NCI-H345 treated with DMSO at 0.1 percent for 48 hours (cell line): ENCODE measurements around the gene STRIP1.
"Not testable (repeated sequence)": the region's sequence is repeated elsewhere in the genome, so short reads cannot be mapped to it uniquely, and the experiment has no call there.

ENCODE experiments used
- DNase-seq: peaks from one replicate; lab custom pipeline; 2025; ENCODE audit not compliant: unreplicated experiment; lab: John Stamatoyannopoulos, UW

STRIP1 gene

GRCh38 chr1:110008971-110009565 lies 25.4 kb upstream of the STRIP1 start:
- DNase-seq, result no peak

DNA sequence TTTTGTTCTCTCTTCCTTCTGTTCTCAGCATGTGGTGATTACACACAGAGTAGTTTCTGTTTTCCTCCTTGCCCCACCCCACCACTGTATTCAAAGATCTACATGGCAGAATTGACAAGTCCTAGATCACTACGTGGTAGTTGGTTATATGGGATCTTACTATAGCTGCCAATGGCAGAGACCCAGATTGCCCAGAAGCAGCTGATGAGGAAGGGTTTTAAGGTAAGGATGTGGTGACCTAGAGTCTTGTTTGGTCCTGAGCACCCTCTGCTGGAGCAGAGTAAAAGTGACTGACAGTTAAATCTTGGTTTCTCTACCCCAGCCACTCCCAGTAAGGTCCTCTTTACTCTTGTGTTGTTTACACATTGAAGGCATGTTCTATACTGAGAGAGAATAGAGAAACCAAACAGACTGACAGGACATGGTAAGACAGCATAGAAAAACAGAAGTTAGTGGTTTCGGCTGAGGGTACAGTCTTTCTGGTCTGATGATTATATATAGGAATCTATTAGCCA lies 22.8 kb upstream of the STRIP1 start:
- peak; percentile 7 for DNase-seq

GRCh38 chr1:110012100-110012780 lies 22.2 kb upstream of the STRIP1 start:
- DNase-seq, result no peak

DNA sequence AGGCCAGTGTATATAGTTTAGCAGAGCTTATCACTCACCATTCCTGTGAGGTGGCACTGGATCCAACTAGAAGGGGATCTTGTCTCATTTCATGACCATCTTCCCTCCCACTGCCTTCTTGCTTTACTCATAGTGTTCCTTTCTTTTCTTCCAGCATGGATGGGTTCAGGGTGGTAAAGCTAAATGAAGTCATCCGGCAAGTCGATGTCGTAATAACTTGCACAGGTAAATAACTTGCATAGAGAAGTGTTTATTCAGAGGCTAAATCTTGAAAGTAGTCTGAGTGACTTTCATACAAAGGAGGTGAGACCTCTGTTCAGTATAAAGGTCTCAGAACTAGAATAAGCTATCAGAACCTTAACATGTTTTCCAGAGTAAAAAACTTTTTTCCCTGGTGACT lies 16.6 kb upstream of the STRIP1 start:
- DNase-seq, result no peak

- no peak for DNase-seq
These were observed 16.0 kb upstream of the STRIP1 start for GRCh38 chr1:110018396-110018795.

- DNase-seq, result no peak
These were observed 14.7 kb upstream of the STRIP1 start for GRCh38 chr1:110019770-110020169.

- DNase-seq, result no peak
These were observed 13.1 kb upstream of the STRIP1 start for GRCh38 chr1:110021285-110021684.

DNA sequence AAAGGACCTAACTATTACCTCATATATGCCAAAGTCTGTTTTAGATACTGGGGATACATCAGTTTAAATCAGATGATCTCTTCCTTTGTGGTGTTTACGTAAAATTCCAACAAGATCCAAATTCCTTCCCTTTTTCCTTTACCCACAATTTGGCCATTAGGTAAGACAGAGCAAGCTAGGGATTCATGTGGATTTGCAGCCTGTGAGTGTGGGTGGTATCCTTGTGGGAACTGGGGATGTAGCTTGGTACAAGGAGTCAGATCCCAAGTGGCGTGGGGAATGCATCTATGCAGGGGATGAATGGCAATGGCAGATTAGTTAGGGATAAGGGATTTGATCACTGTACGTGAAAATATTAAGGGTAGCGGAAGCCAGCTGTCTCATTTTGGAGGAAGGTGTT lies 9.8 kb upstream of the STRIP1 start:
- no peak for DNase-seq

GRCh38 chr1:110030687-110031086 lies 3.7 kb upstream of the STRIP1 start:
- not testable (repeated sequence) for DNase-seq

GRCh38 chr1:110032327-110032726 lies 2.1 kb upstream of the STRIP1 start:
- no peak for DNase-seq

GRCh38 chr1:110033421-110033820 lies 1.0 kb upstream of the STRIP1 start:
- no peak for DNase-seq

DNA sequence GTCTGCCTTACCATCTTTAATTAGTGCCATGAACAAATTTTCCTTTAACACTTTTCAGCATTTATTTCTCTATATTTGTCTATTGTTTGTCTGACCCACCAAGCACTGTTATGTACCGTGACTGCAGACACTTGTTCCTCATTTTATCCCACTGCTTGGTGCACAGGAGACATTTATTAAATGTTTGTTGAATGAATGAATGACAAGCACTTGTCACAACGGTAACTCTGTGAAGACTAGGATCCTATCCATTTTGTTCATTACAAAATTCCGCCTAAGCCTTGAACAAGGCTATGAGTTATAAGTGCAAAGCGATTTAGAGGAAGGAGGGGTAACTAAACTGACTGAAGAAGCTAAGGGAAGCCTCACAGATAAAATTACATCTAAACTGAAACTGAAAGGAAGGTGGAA lies 379 bp upstream of the STRIP1 start:
- no peak for DNase-seq

- no peak for DNase-seq
These were observed 870 bp downstream of the STRIP1 start for GRCh38 chr1:110035236-110035752.

DNA sequence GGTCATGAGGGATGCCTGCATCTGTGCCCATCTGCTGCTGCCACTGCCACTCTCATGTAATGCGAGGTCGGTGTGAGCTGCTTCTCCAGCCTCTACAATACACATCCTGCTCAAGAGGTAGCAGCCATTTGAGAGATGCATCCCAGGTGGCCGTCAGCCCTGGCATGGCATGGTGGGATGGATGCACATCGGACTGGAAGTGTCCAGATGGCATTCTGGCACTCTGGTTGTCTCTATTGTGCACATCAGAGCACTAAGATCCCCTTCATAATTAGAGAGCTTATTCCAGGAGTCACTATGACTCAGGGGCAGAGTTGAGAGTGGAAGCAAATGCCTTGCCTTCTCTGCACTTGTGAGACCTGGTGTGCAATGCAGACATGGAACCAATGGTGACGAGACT lies 3.8 kb downstream of the STRIP1 start:
- no peak for DNase-seq

DNA sequence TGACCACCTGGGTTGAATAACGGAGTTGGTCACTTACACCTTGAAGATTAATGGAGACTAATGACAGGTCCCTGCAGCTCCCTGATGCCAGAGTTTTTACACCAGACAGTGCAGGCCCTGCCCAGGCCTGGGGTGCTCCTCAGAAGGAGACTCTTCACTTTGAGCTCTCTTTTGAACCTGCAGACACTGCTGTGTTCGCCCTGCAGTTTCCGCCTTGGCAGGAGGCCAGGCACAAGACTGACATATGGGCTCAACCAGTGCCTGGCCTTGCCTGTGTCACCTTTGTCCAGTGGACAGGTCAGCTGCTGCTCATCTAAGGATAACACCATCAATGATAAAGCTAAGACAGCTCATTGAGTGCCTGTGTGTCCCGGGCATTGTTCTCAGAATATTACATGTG lies 5.2 kb downstream of the STRIP1 start:
- no peak for DNase-seq

DNA sequence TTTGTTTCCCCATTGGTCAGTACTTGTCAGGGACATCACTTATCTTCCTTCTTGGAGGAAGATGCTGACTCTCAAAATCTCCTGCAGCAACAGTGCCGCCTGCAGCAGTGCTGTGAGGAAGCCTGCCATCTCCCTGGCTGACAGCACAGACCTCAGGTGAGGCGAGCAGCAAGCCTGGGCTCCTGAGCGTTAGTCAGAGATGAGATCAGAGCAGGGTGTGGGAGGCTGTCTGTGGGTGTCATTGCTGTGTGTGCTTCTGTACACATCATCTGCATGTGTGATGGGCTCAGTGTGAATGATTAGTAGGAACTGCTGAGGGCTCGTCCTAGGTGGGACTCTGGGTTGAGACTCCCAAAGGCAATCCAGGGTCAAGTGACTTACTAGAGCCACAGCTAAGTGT lies 6.1 kb downstream of the STRIP1 start:
- no peak for DNase-seq

GRCh38 chr1:110043016-110043415 lies 8.6 kb downstream of the STRIP1 start:
- DNase-seq, result no peak

DNA sequence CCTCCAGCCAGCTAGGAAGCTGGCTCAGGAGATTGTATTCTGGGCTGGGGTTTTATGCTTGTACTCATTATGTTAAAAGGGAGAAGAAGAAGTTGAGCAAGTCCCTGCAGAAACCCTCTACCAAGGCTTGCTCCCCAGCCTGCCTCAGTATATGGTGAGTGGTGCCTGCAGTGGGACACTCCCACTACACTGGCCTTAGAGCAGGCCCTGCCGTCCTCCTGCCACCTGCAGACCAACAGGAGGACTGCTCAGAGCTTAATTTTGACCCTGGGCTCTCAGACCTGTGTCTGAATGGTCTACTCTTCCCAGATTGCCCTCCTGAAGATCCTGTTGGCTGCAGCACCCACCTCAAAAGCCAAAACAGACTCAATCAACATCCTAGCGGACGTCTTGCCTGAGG lies 13.0 kb downstream of the STRIP1 start:
- DNase-seq, result no peak

DNA sequence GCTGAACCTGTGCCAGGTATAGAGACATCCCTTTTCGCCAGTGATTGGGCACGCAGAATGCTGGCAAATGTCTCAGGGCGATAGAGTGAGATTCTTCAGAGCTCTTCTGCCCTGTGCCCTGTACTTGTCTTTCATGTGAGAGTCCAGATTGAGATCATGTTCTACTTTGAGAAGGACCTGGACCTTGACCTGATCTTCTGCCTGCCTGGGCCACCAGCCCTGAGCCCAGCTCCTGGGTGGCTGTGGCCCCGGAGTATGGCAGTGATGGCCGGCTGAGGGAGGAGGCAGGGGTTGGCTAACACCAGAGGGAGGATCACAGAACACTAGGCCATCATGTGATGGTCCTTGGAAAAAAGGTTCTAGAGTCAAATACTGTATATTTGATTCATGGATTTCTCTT lies 13.8 kb downstream of the STRIP1 start:
- no peak for DNase-seq

GRCh38 chr1:110048923-110049601 lies 14.6 kb downstream of the STRIP1 start:
- DNase-seq, result no peak

DNA sequence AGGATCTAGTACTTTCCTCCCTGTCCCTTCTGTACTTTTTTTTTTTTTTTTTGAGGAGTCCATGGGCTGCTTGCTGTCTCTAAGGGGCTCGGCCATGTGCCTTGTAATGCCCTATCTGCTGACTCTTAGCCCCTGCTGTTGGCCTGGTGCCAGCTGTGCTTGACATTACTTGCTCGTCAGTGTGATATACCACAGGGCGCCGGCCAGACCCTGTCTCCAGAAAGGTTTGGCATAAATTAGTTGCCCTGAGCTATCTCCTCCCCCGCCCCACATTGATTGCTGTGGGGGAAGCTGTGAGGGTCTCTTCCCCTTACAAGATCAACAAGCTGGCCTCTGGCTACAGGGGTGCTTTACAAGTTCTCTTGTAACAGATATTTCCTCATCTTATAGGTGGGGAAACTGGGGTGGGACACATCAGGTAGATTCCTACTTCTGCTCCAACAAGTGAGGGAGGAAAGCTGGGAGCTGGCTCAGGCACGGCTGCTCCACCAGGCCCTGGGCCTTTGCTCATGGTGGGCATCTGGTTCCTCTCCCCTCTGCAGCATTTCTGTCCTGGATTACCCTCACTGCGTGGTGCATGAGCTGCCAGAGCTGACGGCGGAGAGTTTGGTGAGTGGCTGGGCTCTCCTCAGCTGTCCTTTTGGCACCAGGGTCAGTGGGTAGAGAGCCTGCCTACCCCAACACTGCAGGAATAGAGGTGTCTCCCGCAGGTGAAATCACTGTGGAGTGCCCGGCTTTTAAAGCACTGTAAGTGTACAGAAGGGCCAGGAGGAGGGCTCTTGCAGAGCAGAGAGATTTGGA lies 15.6 kb downstream of the STRIP1 start:
- DNase-seq, result no peak
